Choroid plexus epithelial cell (primary cell): Measurements from ENCODE around the gene CHD9.

Experiments used
- DNase-seq: peaks from one replicate; pipeline ENCODE4 v3.0.0-alpha.2; 2010; ENCODE audit warnings: low read depth
- H3K4me3 ChIP-seq: 2 replicates; pipeline ENCODE4 v1.5.1; 2011; ENCODE audit warnings: low read depth, mild to moderate bottlenecking, control low read depth, low read length, moderate library complexity
- TF ChIP-seq, protein P1 (sequence below): conservative IDR thresholded peaks from 2 replicates; pipeline ENCODE4 v1.5.1; 2011; ENCODE audit warnings: low read depth, mild to moderate bottlenecking, control low read depth, inconsistent platforms, low read length, moderate library complexity

CHD9 gene

DNA sequence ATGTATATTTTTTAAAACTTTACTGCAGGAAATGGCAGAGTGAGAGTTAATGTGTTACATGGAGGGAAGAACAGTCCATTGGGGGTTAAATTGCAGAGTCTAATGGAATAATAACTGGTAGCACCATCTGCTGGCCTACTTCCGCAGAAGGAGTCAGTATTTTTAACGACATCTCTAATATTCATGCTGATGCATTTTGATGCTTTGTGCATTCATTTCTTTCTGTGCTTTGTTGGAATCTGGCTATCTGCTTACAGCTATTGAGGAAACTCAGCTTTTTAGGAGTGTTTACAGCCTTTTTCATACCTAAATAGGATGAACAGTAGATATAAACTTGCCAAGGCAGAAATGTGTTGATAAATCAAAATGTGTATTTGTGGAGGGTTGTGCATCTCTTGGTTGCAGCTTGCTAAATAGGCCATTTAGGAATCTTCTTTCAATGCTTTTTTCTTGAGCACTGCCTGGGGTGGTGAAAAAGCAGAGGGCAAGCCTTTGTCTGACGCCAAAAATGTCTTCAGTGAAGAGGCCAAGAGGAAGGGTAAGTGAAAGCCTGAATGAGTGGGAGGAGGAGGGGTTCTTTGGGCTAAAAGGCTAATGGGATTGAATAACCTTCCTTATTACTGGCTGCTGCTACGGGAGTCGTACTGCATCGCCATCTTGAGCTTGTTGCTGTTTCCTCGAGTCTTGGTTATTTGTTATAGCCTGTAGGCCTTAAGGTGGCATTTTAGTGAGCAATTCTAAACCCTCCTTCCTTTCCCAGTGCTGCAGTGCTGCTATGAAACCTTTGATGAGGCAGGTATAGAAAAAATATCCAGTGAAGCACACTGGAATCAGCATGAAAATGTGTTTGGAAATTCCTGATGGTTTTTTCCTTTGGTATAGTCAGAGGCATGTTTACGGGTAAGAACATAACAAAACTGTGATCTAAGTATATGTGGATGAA, 153.3 kb downstream of the CHD9 start:
- TF ChIP-seq, protein P1, sequence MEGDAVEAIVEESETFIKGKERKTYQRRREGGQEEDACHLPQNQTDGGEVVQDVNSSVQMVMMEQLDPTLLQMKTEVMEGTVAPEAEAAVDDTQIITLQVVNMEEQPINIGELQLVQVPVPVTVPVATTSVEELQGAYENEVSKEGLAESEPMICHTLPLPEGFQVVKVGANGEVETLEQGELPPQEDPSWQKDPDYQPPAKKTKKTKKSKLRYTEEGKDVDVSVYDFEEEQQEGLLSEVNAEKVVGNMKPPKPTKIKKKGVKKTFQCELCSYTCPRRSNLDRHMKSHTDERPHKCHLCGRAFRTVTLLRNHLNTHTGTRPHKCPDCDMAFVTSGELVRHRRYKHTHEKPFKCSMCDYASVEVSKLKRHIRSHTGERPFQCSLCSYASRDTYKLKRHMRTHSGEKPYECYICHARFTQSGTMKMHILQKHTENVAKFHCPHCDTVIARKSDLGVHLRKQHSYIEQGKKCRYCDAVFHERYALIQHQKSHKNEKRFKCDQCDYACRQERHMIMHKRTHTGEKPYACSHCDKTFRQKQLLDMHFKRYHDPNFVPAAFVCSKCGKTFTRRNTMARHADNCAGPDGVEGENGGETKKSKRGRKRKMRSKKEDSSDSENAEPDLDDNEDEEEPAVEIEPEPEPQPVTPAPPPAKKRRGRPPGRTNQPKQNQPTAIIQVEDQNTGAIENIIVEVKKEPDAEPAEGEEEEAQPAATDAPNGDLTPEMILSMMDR, result peak; percentile 72
- H3K4me3 ChIP-seq, result peak overlapping the region; percentile 65
- peak; percentile 89 for DNase-seq

DNA sequence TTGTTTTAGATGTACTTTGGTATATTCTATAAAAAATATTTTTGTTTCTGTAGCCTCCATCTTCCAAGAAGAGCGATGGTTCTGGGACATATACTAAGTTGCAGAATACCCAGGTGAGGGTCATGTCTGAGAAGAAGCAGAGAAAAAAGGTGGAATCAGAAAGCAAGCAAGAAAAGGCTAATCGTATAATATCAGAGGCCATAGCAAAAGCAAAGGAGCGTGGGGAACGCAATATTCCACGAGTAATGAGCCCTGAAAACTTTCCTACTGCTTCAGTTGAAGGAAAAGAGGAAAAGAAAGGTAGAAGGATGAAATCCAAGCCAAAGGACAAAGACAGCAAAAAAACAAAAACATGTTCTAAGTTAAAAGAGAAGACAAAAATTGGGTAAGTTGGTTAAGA, 154.6 kb downstream of the CHD9 start:
- TF ChIP-seq, protein P1, result no peak
- DNase-seq, result no peak
- H3K4me3 ChIP-seq, result peak overlapping the region; percentile 65

DNA sequence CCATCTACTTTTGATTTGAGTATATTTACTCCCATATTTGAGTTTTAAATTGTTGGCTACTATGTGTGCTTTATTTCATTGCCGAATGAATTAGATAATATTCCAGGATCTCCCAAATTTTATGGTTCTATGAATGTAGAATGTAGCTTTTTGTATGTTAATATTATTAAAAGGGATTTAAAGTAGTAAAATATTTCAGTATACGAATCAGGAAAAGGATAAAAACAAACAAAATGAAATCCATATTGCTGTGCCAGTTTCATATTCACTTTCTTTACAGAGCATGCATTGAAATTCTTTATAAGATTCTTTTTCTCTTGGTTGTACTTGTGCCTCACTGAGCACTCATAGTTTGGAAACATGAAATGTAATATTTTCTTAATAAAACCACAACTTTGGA, 155.1 kb downstream of the CHD9 start:
- H3K4me3 ChIP-seq, result peak overlapping the region; percentile 65
- DNase-seq, result no peak
- TF ChIP-seq, protein P1, result no peak

DNA sequence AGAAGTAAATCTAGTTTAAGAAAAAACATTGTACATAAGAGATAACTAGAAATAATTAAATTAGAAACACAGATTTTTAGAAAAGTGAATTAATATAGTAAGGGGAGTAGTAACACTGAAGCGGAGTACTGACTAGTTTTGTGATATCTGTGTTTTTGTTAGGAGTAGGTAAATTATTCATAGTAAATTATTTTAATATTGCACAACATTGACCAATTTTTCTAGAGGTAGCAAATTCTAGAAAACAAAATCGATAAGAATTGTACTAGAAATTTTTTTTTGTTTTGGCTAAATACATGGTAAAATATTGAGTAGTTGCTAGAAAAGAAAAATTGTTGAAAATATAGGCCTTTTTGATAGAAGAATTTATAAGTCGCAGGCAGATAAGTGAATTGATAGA, 156.5 kb downstream of the CHD9 start:
- DNase-seq, result no peak
- TF ChIP-seq, protein P1, result no peak
- peak overlapping the region; percentile 65 for H3K4me3 ChIP-seq

DNA sequence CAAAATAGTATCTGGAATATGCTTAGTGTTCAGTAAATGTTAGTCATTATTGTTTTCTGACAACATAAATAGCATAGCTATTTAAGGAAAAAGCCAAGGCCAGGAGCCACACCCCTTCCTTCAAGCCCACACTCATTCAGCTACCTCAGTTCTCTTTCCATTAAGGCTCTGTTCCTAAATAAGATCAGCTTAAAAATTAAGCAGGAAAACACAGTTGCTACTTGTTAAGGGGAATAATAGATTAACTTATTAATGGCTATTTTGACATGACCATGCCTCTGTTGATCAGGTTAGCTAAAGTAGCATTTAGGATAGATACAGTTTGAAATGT, 158.1 kb downstream of the CHD9 start:
- DNase-seq, result no peak
- TF ChIP-seq, protein P1, result no peak
- no peak overlapping the region for H3K4me3 ChIP-seq

DNA sequence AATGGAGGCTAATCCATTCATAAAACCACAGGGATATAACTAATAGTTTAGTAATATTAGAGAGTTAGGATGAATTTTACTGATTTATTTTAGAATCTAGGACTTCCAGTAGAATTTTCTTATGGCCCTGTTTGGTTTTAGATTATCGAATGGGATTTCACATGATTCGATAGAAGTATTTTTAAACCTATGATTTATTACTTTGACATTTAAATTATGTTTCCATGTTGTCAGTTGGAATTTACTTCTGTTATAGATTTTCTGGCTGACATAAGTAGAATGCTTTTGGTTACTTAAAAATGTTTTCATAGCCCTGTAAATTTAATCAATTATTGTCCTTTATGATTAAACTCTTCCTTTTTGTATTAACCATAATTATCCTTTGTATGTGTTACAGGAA, 158.8 kb downstream of the CHD9 start:
- TF ChIP-seq, protein P1, result no peak
- no peak overlapping the region for H3K4me3 ChIP-seq
- DNase-seq, result no peak

DNA sequence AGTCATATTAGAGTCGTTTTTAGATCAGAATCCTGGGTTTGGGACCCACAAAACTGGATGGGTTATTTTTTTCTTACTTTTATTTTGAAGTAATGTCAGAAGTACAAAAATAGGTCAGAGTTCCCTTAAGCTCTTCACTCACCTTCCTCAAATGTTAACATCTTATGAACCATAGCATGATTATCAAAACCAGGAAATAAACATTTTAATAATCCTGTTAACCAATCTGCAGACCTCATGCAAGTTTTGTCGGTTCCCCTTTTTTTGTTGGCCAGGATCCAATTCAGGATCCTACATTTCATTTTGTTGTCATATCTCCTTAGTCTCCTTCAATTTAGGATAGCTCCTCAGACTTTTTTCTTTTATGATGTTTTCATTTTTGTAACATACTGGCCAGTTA, 162.0 kb downstream of the CHD9 start:
- no peak overlapping the region for H3K4me3 ChIP-seq
- TF ChIP-seq, protein P1, result no peak
- DNase-seq, result no peak
